Liver (tissue), 3 donors: ENCODE measurements around the gene ENOX1.

Experiments used
- REST ChIP-seq: IDR thresholded peaks from 2 replicates; pipeline ENCODE4 v1.6.1; 2016; ENCODE audit warnings: antibody characterized with exemption, mild to moderate bottlenecking
- SP1 ChIP-seq: IDR thresholded peaks from 2 replicates; pipeline ENCODE4 v1.6.1; 2018; ENCODE audit warnings: antibody characterized with exemption, mild to moderate bottlenecking
- YY1 ChIP-seq: IDR thresholded peaks from 2 replicates; pipeline ENCODE4 v1.6.1; 2016; ENCODE audit warnings: antibody characterized with exemption, mild to moderate bottlenecking
- TF ChIP-seq, protein P1 (sequence below): fragments of 150-350 bp; IDR thresholded peaks from 2 replicates; pipeline ENCODE4 v1.5.1; 2017; ENCODE audit warnings: improper control_type of control experiment, low read depth, low read length; ENCODE audit not compliant: missing input control
- donor health status: healthy.
- donor health status: healthy.

DNA sequence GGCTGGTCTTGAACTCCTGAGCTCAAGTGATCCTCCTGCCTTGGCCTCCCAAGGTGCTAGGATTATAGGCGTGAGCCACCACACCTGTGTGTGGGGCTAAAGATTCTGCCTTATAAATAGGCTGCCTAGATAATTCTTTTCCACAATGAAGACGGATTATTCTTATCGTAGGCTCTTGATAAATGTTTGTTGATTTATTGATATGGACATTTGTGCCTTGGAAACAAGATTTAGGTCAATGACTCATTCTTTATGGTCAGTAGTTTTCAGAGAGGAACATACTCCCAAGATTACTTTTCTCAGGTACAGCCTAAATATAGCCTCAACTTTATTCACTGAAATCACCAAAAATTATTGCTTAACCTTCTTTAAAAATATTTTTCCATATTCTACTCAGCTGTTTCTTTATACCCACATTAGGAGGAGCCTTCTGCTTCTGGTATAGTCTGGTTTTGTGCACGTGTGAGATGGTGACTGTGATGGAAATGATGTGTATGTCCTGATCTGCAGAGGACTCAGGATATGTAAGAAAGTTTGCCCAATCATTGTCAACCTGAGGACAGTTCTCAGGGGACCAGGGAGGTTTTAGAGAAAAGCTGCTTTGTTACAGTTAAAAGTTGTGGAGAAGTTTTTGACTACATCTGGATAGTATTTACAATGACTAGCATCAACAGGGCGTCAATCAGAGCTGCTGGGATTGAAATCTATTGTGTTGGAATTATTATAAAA, 554.5 kb downstream of the ENOX1 start:
- TF ChIP-seq SP1 (no peak), YY1 (no peak), REST (no peak)
- TF ChIP-seq, protein P1, sequence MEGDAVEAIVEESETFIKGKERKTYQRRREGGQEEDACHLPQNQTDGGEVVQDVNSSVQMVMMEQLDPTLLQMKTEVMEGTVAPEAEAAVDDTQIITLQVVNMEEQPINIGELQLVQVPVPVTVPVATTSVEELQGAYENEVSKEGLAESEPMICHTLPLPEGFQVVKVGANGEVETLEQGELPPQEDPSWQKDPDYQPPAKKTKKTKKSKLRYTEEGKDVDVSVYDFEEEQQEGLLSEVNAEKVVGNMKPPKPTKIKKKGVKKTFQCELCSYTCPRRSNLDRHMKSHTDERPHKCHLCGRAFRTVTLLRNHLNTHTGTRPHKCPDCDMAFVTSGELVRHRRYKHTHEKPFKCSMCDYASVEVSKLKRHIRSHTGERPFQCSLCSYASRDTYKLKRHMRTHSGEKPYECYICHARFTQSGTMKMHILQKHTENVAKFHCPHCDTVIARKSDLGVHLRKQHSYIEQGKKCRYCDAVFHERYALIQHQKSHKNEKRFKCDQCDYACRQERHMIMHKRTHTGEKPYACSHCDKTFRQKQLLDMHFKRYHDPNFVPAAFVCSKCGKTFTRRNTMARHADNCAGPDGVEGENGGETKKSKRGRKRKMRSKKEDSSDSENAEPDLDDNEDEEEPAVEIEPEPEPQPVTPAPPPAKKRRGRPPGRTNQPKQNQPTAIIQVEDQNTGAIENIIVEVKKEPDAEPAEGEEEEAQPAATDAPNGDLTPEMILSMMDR = no peak
